Activated CD4-positive, alpha-beta T cell treated with anti-CD3 and anti-CD28 coated beads, Interleukin-2, Interleukin-6, amounts not matched to agents 100 ng/mL and 50 ng/mL, durations not matched to agents 16 hours and 8 hours (primary cell): ENCODE results near the gene FOXS1.
"Not testable (repeated sequence)": the region's sequence is repeated elsewhere in the genome, so short reads cannot be mapped to it uniquely, and the experiment has no call there.

Source experiments
- DNase-seq: peaks from one replicate; pipeline ENCODE4 v3.0.0-alpha.2; 2020

FOXS1 gene

DNA sequence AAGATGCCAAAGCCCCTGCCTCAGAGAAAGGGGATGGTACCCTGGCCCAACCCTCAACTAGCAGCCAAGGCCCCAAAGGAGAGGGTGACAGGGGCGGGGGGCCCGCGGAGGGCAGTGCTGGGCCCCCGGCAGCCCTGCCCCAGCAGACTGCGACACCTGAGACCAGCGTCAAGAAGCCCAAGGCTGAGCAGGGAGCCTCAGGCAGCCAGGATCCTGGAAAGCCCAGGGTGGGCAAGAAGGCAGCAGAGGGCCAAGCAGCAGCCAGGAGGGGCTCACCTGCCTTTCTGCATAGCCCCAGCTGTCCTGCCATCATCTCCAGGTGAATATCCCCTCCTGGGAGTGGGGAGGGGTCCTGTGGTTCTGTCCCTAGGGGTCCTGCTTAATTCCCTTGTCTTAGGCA lies 25.2 kb downstream of the FOXS1 start:
- no peak for DNase-seq

GRCh38 chr20:31819083-31819784 lies 26.2 kb downstream of the FOXS1 start, which contains the start of gene MYLK2:
Gene MYLK2, plus strand, starts transcription at chr20:31819356. Its CDS starts 225 bp downstream, at chr20:31819581.
- no peak for DNase-seq

- no peak for DNase-seq
These were observed 27.0 kb downstream of the FOXS1 start for GRCh38 chr20:31818376-31818908.

GRCh38 chr20:31817461-31817860 lies 27.9 kb downstream of the FOXS1 start:
- DNase-seq = no peak

DNA sequence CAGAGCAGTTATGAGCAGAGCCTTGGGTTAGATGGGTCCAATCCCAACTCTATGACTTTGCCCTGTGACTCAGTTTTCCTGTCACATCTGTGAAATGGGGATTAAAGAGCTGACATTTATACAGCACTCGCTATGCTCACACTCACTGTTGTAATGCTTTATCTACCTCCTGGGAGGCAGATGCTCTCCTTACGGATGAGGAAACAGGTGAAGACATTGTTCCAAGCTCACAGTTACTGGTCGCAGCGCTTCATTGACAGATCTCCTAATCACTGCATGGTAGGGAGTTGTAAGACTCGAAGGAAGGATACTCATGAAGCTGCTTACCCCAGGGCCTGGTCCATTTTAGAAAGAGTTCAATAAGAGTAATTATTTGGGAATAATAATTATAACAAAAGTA lies 29.2 kb downstream of the FOXS1 start:
- DNase-seq = no peak

- no peak for DNase-seq
These were observed 29.8 kb downstream of the FOXS1 start for GRCh38 chr20:31815408-31816188.

DNA sequence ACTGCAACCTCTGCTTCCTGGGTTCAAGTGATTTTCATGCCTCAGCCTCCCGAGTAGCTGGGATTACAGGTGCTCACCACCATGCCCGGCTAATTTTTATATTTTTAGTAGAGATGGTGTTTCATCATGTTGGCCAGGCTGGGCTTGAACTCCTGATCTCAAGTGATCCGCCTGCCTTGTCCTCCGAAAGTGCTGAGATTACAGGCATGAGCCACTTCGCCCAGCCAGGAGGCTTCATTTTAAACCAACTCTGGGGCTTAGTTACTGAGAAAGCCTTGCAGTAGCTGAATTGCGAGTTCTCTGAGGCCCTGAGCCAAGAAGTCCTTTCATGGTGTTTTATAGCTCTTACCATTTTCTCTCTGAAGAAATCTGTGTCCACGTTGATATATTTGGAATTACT lies 31.3 kb downstream of the FOXS1 start:
- not testable (repeated sequence) for DNase-seq

- DNase-seq = no peak
These were observed 31.8 kb downstream of the FOXS1 start for GRCh38 chr20:31813611-31814010.

DNA sequence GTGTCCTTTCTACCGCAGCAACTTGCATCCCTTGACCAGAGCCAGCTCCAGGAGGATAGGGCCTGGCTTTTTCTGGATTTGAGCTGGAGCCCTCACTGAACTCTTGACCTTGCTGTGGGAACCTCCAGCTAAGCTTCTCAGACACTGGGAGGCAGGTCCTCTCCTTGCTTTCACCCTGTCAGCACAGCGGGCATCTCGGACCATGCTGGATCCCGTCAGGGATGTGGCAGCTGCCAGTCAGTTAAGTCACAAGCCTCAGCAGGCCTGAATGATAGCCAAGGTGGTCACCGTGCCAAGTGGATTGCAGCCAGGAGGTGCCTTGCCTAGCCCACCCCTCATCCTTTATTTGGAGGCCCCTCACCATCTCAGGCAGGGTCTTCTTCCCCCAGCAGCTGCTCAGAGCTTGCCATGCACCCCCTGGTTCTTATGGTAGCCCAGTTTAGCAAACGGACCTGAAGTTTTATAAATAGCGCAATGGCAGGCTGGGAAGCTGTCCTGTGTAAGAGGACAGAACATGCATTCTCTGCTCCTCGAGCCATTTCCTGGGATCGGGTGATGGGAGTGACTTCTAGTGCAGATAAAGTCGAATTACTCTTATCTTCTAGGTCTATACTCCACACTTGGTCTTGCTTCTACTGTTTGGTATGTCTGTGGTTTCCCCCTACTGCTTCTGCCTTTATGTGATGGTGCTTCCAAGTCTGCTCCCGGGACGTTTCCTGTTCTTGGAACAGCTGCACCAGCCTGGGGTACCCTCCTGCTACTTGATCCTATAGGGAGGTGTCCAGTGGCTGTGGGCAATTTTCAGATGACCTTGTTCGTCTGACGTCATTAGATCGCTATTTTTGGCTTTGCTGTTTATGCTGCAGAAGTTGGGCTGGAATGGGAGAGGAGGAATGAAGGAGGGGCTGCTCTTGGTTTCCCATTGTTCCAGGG lies 33.3 kb downstream of the FOXS1 start:
- no peak for DNase-seq

DNA sequence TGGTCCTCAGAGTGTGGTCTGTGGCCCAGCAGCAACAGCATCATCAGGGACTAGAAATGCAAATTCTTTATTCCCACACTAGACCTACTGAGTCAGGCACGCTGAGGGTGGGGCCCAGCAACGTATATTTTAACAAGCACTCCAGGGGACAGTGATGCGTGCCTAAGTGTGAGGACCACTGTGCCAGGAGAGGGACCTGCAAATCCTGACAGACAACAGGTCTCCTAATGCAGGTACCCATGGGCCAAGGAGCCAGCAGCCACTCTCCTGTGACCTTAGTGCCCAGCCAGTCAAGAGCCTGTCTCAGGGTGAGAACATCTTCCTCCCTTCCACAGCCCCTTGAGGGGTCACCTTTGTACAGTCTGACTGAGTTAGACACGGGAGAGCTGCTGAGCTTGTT lies 34.2 kb downstream of the FOXS1 start:
- no peak for DNase-seq

DNA sequence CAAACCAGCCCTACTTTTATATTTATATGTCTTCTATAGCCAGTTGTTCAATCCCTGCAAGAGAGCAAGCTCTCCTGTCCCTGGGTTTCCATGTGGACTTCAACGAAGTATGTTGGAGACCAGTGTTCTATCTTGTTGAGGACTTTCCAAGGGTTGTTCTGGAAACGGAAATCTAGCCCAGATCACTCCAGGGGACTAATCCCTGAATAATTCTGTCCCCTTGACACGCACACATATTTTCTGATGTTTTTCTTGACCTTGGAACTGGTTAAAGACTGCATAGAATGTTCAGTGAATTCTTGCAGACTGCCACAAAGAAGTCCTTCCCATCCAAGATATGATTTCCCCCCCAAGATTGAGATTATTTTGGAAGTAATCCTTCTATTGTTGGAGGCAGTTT lies 35.7 kb downstream of the FOXS1 start:
- no peak for DNase-seq

DNA sequence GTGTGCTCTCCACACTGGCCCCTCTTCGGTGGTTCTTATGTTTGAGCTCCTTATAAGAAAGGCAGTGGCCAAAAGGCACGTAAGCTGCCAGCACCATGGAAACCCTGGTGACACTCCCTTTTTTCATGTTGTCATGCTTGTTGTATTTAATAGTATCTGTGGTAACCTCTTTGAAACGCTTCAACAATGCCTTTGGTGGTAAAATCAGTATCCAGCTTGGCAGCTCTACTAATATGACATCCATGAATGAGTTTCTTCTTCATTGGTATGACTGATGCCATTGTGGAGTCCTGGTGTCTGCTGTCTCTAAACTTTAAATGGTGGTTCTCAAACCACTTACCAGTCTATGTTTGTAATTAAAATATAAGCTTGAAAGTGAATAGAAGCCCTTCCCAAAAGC lies 36.9 kb downstream of the FOXS1 start:
- DNase-seq = no peak

- DNase-seq = no peak
These were observed 38.6 kb downstream of the FOXS1 start for GRCh38 chr20:31806564-31807355.

DNA sequence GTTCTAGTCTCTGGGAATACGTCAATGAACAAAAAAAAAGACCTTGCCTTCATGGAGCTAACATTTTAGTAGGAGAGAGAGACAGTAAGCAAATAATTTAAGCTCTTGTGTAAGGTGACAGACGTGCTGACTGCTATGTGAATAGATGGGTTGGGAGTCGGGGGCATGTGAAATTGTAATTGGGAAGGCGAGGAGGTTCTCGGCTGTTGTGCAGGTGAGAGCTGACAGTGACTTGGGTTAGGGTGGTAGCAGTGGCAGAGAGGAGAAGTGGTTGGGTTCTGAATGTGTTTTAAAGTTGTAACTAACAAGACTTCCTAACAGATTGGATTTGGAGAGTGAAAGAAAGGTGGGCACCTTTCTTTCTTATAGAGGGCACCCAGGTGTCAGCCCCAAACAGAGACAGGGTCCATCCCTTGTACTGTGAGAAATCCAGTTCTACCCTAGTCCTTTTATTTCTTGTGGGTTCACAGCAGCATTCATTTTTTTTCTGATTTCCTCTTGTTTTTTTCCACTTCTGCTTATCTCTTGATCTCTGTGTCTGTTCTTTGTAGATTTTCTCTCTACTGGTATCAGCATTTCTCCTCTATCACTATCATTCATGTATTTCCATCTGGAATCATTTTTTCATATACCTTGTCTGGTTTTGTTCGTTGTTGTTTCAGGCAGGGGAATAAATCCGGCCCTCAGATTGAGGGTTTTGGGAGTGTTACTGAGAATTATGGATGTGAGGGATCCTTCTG lies 41.7 kb downstream of the FOXS1 start:
- DNase-seq = no peak

DNA sequence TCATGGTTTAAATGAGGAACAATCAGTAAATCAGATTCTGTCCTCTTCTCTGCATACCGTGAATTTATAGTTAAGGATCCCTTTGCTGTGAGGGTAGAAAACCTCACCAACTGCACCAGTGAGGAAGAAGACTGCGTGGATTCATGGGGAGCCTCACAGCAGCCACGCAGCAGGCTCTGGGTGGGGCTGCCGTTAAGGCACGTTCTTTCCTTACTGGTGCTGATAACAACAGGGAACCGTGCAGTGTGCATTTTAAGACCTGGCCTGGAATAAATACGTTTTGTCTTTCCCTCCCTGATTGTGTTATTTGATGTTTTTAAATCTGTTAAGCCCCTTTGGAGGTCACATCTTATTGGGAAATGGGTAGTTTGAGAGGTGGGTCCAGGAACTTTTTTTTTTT lies 43.9 kb downstream of the FOXS1 start:
- no peak for DNase-seq

DNA sequence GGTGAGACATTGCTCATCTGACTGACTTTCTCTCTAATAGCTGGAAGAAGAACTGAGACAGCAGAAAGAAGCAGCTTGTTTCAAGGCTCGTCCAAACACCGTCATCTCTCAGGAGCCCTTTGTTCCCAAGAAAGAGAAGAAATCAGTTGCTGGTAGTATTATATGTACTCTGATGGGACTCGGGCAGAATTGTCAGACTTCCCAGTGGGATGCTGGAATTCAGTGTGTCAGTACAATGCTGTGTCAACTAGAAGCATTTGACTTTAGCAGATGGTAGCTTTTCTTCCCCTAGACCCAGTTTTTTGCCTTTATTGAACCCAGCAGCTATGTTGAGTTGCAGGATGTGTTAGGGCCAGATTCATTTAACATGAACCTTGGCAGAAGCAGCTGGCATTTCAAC lies 48.0 kb downstream of the FOXS1 start:
- DNase-seq = no peak
